Hepatocyte (in vitro differentiated cells): ENCODE results near the gene RNFT2.

ENCODE experiments used
- EZH2 ChIP-seq: fragments of 200-600 bp; sonication (generic); IDR thresholded peaks from 2 replicates; pipeline ENCODE4 v1.6.1; 2016; ENCODE audit warnings: antibody characterized with exemption, mild to moderate bottlenecking, borderline replicate concordance
- TF ChIP-seq, protein P1 (sequence below): fragments of 200-600 bp; sonication (generic); IDR thresholded peaks from 2 replicates; pipeline ENCODE4 v1.5.1; 2016; ENCODE audit warnings: antibody characterized with exemption, mild to moderate bottlenecking; ENCODE audit not compliant: poor library complexity

DNA sequence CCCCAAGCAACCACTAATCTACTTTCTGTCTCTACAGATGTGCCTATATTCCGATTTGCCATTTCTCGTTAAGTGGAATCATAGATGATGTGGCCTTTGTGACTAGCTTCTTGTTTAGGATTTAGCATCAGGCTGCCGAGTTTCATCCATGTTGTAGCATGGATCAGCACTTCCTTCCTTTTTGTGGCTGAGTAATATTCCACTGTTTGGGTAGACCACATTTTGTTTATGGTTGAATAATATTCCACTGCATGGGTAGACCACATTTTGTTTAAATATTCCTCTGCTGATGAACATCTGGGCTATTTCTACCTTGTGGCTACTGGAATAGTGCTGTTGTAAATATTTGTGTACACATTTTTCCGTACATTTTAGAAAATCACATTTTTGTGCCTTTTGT lies 36.7 kb upstream of the RNFT2 start:
- TF ChIP-seq, protein P1, sequence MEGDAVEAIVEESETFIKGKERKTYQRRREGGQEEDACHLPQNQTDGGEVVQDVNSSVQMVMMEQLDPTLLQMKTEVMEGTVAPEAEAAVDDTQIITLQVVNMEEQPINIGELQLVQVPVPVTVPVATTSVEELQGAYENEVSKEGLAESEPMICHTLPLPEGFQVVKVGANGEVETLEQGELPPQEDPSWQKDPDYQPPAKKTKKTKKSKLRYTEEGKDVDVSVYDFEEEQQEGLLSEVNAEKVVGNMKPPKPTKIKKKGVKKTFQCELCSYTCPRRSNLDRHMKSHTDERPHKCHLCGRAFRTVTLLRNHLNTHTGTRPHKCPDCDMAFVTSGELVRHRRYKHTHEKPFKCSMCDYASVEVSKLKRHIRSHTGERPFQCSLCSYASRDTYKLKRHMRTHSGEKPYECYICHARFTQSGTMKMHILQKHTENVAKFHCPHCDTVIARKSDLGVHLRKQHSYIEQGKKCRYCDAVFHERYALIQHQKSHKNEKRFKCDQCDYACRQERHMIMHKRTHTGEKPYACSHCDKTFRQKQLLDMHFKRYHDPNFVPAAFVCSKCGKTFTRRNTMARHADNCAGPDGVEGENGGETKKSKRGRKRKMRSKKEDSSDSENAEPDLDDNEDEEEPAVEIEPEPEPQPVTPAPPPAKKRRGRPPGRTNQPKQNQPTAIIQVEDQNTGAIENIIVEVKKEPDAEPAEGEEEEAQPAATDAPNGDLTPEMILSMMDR = no peak
- TF ChIP-seq EZH2 = no peak
